Activated gamma-delta T cell treated with Interleukin-2 at 50 U/mL for 16 hours (primary cell): ENCODE results near the gene PXDC1.
"Not testable (repeated sequence)": the region's sequence is repeated elsewhere in the genome, so short reads cannot be mapped to it uniquely, and the experiment has no call there.

ENCODE experiments used
- DNase-seq: peaks from one replicate; pipeline ENCODE4 v3.0.0-alpha.2; 2020

The PXDC1 gene

DNA sequence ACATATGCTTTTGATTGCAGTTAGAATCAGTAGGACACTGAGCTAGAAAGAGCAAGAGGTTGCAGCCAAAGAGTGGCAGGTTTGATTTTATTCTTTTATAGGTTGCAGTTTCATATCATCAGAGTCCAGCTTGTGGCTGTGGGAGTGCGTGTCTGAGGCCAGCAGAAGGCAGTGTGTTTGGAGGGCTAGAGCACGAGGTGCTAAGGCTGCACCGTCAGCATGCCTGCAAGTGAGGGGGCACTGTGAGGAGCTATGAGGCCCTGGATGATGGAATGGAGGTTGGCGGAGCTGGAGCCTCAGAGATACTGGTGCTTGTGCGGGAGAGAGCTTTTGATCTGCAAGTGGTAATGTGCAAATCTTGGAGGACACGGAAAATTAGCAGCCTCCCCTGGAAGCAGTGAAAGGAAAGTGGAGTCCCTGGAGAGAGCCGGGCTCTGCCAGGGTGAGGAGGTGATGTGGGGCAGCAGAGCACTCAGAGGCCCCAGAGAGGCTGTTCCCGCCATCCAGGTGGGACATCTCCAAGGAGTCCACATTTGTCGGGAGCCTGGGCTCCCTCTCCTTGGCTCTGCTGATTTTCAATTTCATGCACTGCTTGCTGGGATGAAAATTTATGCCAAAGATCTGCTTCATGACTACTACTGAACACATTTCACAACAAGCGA, 43.6 kb downstream of the PXDC1 start:
- no peak for DNase-seq

DNA sequence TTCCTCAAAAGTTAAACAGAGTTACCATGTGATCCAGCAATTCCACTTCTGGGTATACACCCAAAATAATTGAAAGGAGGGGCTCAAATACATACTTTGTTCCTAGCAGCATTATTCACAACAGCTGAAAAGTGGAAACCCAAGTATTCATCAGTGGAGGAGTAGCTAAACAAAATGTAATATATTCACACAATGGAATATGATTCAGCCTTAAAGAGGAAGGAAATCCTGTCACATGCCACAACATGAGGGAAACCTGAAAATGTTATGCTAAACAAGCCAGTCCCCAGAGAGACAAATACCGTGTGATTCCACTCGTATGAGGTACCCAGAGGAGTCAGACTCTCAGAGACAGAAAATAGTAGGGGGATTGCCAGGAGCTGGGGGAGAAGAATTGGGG, 44.5 kb downstream of the PXDC1 start:
- DNase-seq, result no peak

DNA sequence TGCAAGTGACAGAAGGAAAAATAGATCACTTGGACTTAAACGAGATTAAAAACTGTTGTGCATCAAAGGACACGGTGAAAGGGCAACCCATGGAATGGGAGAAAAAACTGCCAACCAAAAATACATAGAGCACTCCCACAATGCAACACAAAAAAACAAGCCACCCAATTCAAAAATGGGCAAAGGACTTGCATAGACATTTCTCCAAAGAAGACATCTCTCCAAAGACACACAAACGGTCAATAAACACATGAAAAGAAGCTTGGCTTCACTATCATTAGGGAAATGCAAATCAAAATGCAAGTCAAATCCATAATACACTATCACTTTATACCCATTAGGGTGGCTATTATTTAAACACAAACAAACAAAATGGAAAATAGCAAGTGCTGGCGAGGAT, 45.0 kb downstream of the PXDC1 start:
- DNase-seq, result no peak

DNA sequence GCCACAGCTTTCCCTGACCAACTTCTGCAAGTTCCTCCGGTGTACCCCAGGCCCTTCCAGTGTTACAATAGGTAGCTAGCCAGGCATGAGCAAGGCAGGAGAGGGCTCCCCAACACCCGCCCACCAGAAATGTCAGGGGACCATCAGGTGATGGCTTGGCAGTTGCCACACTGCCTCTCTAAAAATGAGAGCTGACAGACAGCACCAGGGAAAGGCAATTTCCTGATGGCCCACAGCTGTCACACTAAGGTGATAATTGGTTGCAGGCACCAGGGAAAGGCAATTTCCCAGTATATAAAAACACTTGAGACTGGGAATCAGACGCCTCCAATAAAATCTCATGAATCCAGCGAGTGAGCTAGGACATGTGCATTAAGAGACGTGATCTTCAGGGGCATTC, 49.9 kb downstream of the PXDC1 start:
- no peak for DNase-seq

DNA sequence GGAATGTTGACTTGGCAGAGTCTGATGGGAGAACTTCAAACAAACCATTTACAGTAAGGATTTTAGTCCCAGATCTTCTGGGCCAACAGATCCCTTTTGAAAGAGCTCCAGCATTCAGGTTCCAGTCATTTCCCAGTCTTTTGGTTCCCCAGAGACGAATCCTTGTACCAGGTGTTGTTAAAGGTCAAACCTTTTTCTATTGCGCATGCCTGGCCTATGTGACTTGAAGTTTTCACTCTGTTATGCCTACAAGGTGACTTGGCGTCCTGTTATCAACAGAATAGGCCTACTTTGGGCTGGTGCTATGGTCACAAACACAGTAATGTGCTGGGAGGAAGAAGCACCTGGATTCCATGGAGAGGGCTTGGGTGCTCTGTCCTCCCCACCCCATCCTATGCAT, 52.3 kb downstream of the PXDC1 start:
- no peak for DNase-seq

DNA sequence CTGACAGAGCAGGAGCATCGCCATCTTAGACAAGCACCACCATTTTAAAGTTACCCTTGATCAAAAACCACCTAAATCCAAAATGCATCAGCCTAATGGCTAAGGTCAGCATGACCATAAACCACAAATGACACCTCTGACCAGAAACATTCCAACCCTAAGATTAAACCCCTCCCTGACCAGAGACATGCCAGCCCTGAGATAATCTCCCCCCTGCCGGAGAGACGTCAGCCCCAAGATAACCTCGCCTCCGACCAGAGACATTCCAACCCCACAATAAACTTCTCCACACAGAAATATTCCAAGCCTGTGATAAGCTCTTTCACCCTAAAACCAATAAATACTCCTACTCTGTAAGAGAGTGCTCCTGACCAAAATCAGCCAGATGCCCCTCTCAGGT, 53.5 kb downstream of the PXDC1 start:
- DNase-seq, result no peak

DNA sequence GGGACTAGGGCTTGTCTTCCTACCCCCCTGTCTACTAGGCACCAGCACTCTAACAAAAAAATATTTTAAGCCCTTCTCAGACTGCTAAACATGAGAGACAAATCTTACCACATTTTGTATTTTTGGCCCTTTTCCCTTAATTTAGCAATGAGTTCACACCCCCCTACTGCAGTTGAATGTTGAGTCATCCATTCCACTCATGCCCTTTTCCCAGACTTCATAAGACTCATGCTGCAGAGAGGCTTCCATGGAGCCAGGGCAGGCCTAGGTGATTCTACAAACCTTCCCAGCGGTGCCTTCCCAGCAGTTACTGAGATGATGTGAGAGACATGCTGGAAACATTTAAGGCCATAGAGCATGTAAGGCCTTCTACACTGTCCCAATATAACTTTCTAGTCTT, 53.9 kb downstream of the PXDC1 start:
- no peak for DNase-seq

DNA sequence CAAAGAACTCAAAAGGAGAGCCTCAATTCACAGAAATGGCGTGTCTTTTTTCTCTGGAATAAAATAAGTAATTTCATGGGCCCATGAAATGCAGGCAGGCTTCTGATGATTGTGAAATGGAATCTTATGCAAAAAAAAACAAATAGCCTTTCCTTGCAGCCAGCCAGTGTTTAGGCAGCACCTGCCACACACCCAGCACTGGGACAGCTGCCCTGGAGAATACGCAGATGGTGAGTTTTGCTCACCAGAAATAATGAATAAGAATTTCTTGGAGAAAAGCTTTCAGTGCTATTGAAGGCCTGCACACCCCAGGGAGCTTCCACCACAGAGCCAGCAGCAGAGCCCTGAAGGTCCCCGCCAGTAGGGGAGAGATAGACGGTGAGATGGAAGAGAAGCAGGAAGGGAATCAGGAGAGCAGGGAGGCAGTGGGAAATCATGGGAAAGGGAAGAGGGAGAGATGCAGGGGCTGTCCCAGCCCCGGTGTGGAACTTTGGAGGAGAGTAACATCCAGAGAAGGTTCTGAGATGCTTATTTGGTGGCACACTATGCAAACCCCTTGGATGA, 54.9 kb downstream of the PXDC1 start:
- DNase-seq, result no peak

DNA sequence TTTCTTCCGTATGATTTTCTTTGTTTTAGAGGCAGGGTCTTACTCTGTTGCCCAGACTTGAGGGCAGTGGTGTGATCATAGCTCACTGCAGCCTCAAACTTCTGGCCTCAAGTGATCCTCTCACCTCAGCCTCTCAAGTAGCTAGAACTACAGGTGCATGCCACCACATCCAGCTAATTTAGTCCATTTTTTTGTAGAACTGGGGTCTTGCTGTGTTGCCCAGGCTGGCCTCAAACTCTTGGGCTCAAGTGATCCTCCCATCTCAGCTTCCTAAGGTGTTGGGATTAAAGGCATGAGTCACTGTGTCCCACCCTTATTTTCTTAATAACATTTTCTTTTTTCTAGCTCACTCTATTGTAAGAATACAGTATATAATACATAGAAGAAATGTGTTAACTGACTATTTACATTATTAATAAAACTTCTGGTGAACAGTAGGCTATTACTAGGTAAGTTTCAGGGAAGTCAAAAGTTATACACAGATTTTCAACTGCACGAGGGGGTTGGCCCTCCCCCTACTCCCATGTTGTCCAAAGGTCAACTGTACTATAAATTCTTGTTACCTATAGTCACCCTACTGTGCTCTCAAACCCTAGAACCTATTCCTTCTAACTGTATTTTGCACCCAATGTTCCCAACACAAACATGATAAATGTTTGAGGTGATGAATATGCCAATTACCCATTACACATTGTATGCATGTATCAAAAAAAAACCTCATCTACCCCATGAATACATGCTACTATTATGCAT, 56.3 kb downstream of the PXDC1 start:
- DNase-seq, result no peak

DNA sequence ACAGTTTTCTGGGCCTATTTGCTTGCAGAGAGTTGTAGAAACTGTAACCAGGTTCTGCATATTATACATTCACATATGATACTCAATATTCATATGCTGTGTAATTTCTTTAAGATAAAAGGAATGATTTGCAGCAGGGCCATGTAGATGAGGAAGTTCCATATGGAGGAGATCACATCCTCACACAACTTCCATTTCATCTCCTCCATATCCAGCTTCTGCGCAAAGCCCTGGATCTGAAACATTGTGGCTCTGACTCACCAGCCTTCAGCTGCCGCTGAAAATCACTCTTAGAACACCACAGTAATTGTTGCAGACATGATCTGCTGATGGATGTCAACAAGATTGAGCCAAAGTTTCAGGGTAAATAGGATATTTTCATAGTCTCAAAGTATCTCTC, 57.7 kb downstream of the PXDC1 start:
- DNase-seq, result no peak

DNA sequence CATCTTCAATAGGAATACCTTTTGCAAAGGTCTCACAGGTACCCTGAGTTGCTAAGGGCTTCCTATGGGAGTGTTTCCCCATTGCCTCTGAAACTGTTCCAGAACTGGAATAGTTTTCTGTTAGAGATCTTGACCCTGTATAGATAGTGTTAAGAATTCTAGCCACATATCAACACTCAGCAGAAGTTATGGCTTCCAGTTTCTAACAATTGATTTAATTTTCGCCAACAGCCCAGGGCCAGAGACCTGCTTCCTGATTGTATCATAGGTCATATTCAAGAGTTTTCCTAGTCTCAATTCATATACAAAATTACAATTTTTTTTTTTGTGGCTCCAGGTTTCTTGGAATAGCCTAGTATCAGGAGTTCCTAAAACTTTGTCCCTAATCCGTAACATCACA, 61.0 kb downstream of the PXDC1 start:
- DNase-seq, result no peak

DNA sequence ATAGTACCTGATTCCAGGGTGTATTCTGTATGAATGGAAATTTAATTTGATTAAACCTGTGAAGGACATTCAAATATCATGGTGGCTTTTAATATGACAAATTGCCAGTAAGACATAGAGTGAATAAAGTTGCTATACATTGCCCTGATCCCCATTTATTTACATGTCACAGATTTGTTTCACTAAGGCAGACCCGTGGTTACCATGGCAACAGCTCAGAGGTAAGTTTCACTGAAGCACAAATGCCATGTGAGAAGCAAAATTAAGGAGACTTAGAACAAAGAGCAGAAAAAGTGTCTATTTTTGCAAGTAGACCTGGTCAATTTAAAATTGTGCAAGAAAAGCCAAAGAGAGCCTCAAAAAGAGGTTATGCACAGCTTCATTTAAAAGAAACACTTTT, 63.7 kb downstream of the PXDC1 start:
- no peak for DNase-seq

DNA sequence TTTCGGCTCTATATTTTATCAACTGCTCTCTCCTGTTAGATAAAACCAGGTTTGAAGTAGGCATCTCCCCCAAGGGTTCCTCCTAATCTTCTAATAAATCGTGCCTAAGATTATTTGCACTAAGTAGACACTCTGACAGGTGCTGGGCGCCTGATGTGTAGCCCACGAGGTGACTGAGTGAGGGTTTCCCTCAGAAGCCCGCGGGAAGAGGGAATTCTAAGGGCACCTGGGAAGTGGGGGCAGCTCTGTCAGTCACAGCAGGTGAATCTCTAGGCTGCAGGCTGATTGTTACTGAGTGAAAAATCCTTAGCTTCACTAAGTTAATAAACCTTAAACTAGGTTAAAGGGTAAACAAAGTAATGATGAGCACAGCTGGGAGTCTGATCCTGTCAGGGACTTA, 68.2 kb downstream of the PXDC1 start:
- no peak for DNase-seq

DNA sequence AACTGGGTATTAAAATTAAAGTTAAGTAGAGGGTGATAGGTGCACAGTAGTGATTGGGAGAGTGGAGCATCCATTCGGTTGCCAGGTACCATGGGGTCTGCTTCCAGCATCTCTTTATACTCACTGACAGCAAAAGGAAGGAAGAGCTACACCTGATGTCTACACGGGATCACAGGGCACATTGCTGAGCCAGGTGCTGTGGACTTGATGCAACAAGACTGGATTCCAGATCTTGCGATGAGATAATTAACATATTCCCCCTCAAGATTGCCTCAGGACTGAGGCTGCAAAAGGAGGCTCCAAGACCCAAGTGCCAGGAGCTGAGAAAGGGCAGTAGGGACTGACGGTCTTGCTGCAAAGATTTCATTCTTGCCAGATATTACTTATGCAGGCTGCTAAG, 72.6 kb downstream of the PXDC1 start:
- DNase-seq, result no peak

DNA sequence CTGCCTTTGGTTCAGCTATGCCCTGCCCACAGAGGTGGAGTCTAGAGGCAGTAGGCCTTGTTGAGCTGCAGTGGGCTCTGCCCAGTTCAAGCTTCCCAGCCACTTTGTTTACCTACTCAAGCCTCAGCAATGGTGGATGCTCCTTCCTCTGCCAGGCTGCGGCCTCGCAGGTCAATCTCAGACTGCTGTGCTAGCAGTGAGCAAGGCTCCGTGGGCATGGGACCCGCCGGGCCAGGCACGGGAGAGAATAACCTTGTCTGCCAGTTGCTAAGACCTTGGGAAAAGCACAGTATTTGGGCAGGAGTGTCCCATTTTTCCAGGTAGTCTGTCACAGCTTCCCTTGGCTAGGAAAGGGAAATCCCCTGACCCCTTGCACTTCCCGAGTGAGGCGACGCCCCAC, 73.8 kb downstream of the PXDC1 start:
- DNase-seq, result not testable (repeated sequence)

DNA sequence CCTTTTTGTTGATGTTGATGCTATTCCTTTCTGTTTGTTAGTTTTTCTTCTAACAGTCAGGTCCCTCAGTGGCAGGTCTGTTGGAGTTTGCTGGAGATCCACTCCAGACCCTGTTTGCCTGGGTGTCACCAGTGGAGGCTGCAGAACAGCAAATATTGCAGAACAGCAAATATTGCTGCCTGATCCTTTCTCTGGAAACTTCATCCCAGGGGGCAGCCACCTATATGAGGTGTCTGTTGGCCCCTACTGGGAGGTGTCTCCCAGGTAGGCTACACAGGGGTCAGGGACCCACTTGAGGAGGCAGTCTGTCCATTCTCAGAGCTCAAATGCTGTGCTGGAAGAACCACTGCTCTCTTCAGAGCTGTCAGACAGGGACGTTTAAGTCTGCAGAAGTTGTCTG, 74.2 kb downstream of the PXDC1 start:
- not testable (repeated sequence) for DNase-seq
